LNCaP clone FGC (cell line): ENCODE data around the gene ARL15.
"Not testable (repeated sequence)": the region's sequence is repeated elsewhere in the genome, so short reads cannot be mapped to it uniquely, and the experiment has no call there.

ENCODE experiments used
- DNase-seq: peaks from one replicate; pipeline ENCODE4 v3.0.0-alpha.2; 2011; ENCODE audit warnings: low read depth
- H3K4me3 ChIP-seq: 2 replicates; pipeline ENCODE4 v1.5.1; 2011; ENCODE audit warnings: mild to moderate bottlenecking, low read depth, low read length, control low read depth
- TF ChIP-seq, protein P1 (sequence below): IDR thresholded peaks from 2 replicates; pipeline ENCODE4 v1.5.1; 2012; ENCODE audit warnings: mild to moderate bottlenecking; ENCODE audit not compliant: control insufficient read depth, insufficient read depth; ENCODE audit errors: extremely low read depth

ARL15 gene

GRCh38 chr5:53874409-53874808, 436.0 kb downstream of the ARL15 start:
- TF ChIP-seq, protein P1, sequence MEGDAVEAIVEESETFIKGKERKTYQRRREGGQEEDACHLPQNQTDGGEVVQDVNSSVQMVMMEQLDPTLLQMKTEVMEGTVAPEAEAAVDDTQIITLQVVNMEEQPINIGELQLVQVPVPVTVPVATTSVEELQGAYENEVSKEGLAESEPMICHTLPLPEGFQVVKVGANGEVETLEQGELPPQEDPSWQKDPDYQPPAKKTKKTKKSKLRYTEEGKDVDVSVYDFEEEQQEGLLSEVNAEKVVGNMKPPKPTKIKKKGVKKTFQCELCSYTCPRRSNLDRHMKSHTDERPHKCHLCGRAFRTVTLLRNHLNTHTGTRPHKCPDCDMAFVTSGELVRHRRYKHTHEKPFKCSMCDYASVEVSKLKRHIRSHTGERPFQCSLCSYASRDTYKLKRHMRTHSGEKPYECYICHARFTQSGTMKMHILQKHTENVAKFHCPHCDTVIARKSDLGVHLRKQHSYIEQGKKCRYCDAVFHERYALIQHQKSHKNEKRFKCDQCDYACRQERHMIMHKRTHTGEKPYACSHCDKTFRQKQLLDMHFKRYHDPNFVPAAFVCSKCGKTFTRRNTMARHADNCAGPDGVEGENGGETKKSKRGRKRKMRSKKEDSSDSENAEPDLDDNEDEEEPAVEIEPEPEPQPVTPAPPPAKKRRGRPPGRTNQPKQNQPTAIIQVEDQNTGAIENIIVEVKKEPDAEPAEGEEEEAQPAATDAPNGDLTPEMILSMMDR, result no peak
- no peak for DNase-seq
- no peak overlapping the region for H3K4me3 ChIP-seq

- no peak for DNase-seq
- TF ChIP-seq, protein P1, result no peak
- no peak overlapping the region for H3K4me3 ChIP-seq
Observed at GRCh38 chr5:53873235-53873634, 437.1 kb downstream of the ARL15 start.

DNA sequence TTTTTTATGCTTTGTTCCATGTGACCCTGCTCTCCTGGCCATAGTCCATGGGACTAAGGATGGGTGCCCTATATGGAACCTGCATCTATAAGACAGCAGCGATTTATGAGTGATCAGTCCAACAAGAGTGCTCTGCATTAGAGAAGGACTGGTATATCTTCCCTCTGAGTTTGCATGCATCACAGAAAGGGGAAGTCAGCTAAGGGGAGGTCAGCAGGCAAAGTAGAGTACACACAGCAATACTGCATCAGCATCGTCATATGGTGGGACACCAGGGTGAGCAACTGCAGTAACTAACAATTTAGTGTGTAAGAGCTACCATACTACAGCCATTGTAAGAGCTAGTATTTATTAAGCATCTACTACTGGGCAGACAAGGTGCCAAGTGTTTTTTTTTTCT, 438.6 kb downstream of the ARL15 start:
- DNase-seq, result no peak
- TF ChIP-seq, protein P1, result no peak
- H3K4me3 ChIP-seq, result no peak overlapping the region

- H3K4me3 ChIP-seq, result no peak overlapping the region
- peak; percentile 0 for DNase-seq
- TF ChIP-seq, protein P1, result peak; percentile 54
Observed at GRCh38 chr5:53871050-53871449, 439.3 kb downstream of the ARL15 start.

- DNase-seq, result no peak
- TF ChIP-seq, protein P1, result no peak
- H3K4me3 ChIP-seq, result no peak overlapping the region
Observed at GRCh38 chr5:53858700-53859456, 451.5 kb downstream of the ARL15 start.

GRCh38 chr5:53856506-53856905, 453.9 kb downstream of the ARL15 start:
- DNase-seq, result no peak
- TF ChIP-seq, protein P1, result no peak
- no peak overlapping the region for H3K4me3 ChIP-seq

GRCh38 chr5:53836851-53837430, 473.4 kb downstream of the ARL15 start:
- H3K4me3 ChIP-seq, DNase-seq: not testable (repeated sequence)
